ENCODE results near the gene CPNE4.

CPNE4 gene

DNA sequence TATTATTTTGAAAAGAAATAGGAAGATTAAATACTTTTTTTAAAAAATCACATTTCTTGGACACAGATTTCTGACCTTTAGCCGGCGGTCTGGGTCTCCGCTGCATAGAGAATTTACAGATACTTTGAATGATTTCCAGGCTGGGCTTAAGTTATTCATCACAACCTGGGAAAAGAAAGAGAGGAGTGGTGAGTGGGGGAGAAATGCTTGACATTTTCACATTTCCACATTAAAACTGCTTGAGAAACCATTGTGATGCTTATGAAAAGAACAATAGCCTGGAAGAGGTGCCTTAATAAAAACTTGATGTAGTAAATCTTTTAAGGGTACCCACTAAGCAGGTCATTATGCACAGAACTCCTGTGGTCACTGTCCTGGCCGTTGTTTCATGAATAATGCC, 365.2 kb downstream of the CPNE4 start:
- no peak for DNase-seq

GRCh38 chr3:131658771-131659170, 376.0 kb downstream of the CPNE4 start:
- DNase-seq = no peak

DNA sequence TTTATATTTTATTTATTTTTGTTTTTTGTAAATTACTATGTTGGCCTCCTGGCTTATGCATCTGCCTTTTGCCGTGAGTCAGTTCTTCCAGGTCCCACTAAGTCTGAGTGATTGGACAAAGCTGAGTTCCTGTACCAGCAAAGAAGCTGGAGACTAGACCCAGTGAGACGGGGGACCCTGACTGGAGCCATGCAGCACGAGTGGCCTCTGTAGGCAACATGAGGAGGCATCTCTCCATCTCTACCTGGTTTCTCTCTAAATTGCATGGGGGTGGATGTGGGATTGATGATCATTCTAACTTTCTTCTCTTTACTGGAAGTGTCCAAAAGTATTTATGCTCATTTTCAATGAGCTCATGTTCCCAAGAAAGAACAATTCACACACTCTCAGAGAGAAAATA, 376.7 kb downstream of the CPNE4 start:
- DNase-seq = no peak

GRCh38 chr3:131655070-131655690, 379.6 kb downstream of the CPNE4 start:
- DNase-seq = no peak

DNA sequence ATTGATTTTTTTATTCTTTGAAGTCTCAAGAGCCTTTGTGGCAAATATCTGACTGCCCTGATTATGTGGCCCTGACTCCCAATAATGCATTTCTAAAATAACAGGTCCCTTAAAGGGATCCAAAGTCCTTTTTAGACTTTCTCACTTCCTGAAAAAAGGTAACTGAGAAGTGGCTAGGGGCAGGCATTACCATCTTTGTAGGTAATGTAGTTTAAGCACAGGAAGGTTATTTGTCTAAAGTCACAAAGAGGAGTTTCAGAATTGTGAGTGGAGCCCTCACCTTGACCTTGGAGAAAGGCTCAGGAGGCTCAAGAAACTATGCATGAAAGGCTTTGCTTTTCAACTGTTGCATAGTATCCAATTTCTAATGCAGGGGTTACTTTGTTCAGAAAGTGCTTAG, 389.2 kb downstream of the CPNE4 start:
- no peak for DNase-seq

DNA sequence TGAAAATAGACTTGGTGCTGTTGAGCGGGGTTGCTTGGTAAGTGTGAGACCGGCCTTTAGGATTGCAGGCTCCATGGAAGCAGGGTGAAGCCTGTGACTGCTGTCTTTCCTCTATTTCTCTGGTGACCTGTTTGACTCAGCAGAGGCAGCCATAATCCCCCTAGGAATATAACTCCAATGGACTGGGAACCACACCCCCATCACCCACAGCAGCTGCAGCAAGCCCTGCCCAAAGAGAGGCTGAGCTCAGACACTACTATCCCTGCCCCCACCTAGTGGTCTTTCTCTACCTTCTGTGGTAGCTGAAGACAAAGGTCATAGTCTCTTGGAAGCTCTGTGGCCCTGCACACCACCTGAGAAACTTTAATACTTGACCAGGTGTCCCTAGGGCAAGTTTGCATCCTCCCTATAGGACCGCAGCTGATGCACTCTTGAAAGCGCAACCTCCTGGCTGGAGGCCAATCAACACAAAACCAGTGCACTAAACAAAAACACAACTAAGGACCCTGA, 398.5 kb downstream of the CPNE4 start:
- DNase-seq = no peak

DNA sequence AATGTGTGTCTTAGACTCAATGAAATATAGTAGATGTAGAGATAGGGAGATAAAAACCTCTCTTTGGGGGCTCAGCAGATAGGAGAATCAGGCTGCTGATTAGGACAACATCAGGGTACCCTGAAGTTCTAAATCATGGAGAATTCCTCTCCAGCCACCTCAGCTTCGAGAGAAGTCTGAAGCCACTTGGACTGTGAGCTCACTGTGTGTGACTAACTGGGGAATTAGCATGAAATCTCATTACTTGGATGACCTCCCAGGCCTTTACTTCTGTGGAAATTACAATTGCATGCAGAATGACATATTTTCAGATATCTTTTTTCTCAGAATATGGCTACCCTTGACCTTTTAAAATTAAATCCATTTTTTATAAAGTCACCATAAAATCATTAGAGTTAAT, 404.0 kb downstream of the CPNE4 start:
- DNase-seq = no peak

DNA sequence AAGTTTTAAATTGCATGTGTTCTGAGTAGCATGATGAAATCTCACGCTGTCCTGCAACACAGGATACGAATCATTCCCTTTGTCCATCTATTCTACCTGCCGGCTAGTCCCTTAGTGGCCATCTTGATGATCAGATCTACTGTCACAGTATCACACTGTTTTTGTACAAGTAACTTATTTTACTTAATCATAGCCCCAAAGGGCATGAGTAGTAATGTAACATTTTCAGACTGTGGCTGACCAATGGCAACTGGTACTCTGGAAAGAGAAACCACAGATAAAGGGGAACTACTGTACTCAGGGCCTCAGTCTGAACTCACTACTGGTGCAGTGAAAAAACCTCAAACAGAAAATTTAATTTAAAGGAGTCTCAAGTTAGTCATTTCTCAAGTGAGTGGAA, 404.7 kb downstream of the CPNE4 start:
- DNase-seq = no peak

DNA sequence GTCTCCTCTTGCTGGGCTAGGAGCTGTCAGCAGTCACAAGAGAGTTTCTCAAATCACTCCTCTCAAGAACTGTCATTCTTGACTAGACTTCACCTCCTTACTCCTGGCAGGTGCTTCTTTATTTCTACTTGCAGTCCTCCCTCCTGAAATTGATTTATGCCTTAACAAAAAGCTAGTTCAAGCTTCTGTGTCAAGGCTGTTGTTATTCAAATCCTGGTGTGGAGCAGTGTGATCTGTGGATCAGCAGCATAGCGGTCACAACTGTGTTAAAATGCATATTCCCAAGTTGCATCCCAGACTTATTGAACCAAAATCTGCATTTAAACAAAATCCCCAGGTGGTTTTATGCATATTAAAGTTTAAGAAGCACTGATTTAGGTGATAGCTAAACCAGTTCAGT, 411.4 kb downstream of the CPNE4 start:
- no peak for DNase-seq

- DNase-seq = no peak
Measured at GRCh38 chr3:131622726-131623125, 412.1 kb downstream of the CPNE4 start.

DNA sequence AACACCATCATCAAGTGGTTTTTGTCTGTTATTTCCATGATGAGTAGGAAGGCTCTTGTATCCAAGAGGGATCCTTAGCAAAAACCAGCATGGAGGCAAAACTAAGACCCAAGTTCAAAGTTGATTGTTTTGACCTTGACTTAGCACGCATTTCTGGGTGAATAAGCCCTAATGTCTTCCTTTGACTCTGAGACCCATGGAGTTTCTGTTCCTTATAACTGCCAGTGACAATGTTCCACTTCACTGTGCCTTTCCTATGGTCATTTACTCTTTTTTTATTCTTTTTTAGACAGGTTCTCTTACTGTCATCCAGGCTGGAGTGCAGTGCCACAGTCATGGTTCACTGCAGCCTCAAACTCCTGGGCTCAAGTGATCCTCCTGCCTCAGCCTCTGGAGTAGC, 413.8 kb downstream of the CPNE4 start:
- DNase-seq = no peak

DNA sequence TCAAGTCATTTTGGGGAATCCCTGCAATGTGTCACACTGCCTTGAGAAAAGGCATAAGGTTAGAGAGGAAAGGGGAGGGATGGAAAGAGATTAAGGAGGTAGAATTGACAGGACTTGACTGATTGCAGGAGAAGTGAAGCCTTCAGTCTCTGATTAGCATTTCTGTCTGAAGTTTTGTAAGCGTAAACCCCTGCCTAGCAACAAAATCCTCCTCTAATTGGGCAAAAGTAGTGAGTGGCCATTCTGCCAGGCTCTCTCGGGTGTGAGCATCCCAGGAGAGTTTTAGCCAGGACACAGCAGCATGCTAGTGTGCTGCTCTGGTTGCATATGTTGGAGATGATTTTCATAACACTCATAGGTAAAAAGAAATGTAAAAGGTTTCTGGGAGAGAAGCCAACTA, 415.0 kb downstream of the CPNE4 start:
- DNase-seq = no peak

DNA sequence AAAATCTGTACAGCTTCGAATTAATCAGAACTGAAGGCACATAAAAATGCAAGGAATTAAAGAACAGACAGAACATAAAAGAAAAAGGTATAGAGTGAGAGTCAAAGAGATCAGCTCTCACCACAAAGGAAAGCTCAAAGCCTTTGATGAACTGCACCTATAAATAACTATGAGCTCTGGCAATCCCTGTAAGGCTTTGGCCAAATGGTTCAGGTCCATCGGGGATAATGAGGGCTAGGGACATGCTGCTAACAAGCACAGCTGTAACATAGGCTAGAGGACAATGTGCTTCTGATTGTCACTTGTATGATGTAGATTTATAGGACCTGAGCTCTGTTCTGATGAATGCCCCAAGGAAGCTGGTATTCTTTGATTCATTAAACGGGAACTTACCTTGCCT, 418.1 kb downstream of the CPNE4 start:
- DNase-seq = no peak

DNA sequence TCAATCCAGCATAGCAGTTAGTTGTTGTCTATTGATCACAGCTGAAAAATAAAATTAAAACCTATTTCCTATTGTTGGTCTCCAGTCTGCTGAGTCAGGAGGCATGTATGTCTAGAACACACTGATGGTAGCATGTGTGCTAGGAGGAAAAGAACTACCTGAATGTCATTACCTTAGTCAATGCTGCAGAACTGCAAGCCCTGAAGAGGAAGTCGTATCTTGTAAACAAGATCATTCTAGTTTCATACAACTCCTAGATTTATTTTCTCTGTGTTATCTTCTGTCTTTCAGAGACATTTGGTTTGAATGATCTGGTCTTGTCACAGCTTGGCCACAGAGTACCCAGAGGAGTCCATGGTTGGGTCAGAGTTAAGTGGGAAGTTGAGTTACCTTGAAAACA, 422.1 kb downstream of the CPNE4 start:
- DNase-seq = no peak

- no peak for DNase-seq
Measured at GRCh38 chr3:131610174-131610573, 424.6 kb downstream of the CPNE4 start.

- no peak for DNase-seq
Measured at GRCh38 chr3:131608741-131609140, 426.1 kb downstream of the CPNE4 start.

DNA sequence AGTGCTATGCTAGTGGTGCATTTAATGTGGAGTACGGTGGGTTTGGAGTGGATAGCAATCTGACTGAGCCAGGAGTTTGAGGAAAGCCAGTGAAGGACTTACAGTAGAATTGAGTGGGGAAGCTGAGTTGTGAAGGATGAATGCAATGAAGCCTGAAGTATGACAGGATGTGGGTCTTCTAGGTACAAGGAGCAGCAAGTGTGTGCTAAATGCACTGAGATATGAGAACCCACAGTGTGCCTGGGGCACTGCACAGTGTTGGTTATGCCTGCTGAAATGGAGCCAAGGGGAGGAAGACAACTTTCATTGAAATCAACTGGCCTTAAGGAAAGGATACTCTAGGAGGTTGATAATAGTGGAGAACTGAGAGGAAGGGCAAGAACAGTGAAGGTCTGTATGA, 426.5 kb downstream of the CPNE4 start:
- DNase-seq = no peak

GRCh38 chr3:131605916-131606315, 428.9 kb downstream of the CPNE4 start:
- DNase-seq = no peak

- DNase-seq = no peak
Measured at GRCh38 chr3:131602011-131602779, 432.6 kb downstream of the CPNE4 start.

GRCh38 chr3:131597816-131598215, 437.0 kb downstream of the CPNE4 start:
- DNase-seq = no peak

GRCh38 chr3:131596884-131597283, 437.9 kb downstream of the CPNE4 start:
- DNase-seq = no peak

DNA sequence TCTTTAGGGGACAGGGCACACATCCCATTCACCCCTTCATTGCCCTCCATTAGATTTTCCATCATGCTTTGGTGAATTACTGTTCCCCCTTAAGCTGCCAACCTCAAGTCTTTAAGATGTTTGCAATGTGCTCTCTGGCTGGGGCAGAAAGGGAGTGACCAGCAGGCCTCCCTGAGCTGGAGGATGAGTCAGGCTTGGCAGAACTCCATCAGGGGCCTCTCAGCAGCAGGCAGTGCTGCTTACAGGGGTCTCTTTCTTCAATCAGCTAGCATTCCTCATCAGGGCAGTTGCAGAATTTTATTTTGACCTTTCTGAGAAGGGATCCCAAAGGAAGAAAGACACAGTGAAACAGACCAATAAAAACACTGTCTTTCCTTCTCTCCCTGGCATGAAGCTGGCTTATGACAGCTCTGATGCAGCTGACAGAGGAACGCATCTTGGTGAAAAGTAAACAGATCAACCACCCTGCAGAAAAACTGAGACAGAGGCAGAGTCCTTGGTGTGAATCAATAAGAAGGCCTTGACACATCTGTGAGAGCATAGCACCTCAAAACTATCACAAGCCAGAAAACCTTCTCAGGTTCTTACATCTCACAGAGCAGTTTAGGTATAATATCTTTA, 443.3 kb downstream of the CPNE4 start:
- no peak for DNase-seq

DNA sequence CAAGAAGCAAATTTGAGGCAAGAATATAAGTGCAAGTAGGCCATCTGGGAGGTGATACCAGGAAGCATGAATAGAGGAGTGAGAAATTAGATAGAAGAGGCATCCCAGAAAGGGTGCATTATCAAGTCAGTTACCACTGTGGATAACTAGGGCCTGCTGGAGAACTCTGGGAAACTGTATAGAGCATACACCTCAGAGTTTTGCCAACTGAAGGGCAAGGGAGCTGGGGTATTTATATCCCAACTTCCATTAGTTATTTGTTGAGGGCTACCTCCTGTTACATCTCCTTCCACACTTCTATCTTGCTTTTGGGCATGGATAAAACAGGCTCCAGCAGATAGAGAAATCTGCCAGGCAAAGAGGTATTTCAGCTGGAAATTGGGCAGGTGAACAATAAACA, 448.5 kb downstream of the CPNE4 start:
- DNase-seq = no peak

DNA sequence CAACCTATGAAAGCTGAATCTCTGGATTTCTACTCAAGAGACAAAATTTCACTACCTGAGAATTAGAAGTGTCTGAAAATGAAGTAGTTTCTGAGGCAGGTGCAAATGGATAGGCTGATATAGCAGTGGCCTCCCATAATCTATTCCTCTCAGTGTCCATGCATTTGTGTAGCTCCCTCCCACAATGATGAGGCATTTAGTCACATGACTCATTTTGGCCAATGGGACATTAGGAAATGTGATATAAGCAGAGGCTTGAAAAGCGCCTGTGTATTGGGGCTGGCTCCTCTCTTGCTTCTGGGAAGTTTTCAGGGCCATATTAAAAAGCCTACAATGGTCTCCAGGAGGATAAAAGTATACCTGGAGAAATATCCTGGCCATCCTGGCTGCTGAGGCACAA, 452.4 kb downstream of the CPNE4 start:
- no peak for DNase-seq
